H9 (cell line): ENCODE data around the gene PITPNM3. TPM values are rescaled to one million over a fixed set of nuclear protein-coding genes. Genes with fewer than 3 reads are reported as not detected.

Source experiments
- DNase-seq: peaks from one replicate; pipeline ENCODE4 v3.0.0-alpha.2; 2017
- H2AFZ ChIP-seq: one replicate; pipeline ENCODE4 v1.6.1; 2013; ENCODE audit warnings: mild to moderate bottlenecking, low read length, control low read depth, moderate library complexity
- H2AK5ac ChIP-seq: 2 replicates; pipeline ENCODE4 v1.6.1; 2013; ENCODE audit warnings: low read length, control low read depth, mixed read lengths; ENCODE audit not compliant: insufficient read length
- H2BK120ac ChIP-seq: one replicate; pipeline ENCODE4 v1.6.1; 2013; ENCODE audit warnings: low read depth, mild to moderate bottlenecking, low read length, control low read depth, inconsistent platforms; ENCODE audit not compliant: poor library complexity, severe bottlenecking
- H2BK12ac ChIP-seq: 2 replicates; pipeline ENCODE4 v1.6.1; 2013; ENCODE audit warnings: low read length, control low read depth, mixed read lengths, low read depth; ENCODE audit not compliant: insufficient read length
- H2BK15ac ChIP-seq: 2 replicates; pipeline ENCODE4 v1.6.1; 2013; ENCODE audit warnings: low read depth, low read length, control low read depth
- H2BK20ac ChIP-seq: one replicate; pipeline ENCODE4 v1.6.1; 2013; ENCODE audit warnings: low read depth, mild to moderate bottlenecking, low read length, control low read depth, inconsistent platforms; ENCODE audit not compliant: poor library complexity, severe bottlenecking
- H2BK5ac ChIP-seq: 2 replicates; pipeline ENCODE4 v1.6.1; 2013; ENCODE audit warnings: low read length, control low read depth, mixed read lengths; ENCODE audit not compliant: insufficient read length
- H3K14ac ChIP-seq: 2 replicates; pipeline ENCODE4 v1.6.1; 2013; ENCODE audit warnings: low read length, control low read depth; ENCODE audit not compliant: insufficient read depth
- H3K18ac ChIP-seq: 2 replicates; pipeline ENCODE4 v1.6.1; 2013; ENCODE audit warnings: low read depth, mild to moderate bottlenecking, mixed read lengths, low read length, control low read depth; ENCODE audit not compliant: insufficient read length
- H3K23ac ChIP-seq: 2 replicates; pipeline ENCODE4 v1.6.1; 2013; ENCODE audit warnings: low read length, control low read depth, mixed read lengths, low read depth; ENCODE audit not compliant: insufficient read length
- H3K23me2 ChIP-seq: 2 replicates; pipeline ENCODE4 v1.6.1; 2013; ENCODE audit warnings: low read depth, mild to moderate bottlenecking, mixed read lengths, low read length, control low read depth; ENCODE audit not compliant: insufficient read length, poor library complexity, severe bottlenecking
- H3K27ac ChIP-seq: 2 replicates; pipeline ENCODE4 v1.5.1; 2013; ENCODE audit warnings: low read length, control low read depth, mixed read lengths, low read depth; ENCODE audit not compliant: insufficient read length
- H3K27me3 ChIP-seq: 2 replicates; pipeline ENCODE4 v1.6.1; 2013; ENCODE audit warnings: low read length, control low read depth, inconsistent platforms; ENCODE audit not compliant: insufficient read depth
- H3K4ac ChIP-seq: 2 replicates; pipeline ENCODE4 v1.6.1; 2013; ENCODE audit warnings: low read depth, mild to moderate bottlenecking, control low read depth, inconsistent platforms, low read length, moderate library complexity
- H3K4me1 ChIP-seq: 2 replicates; pipeline ENCODE4 v1.6.1; 2013; ENCODE audit warnings: low read length, control low read depth, inconsistent platforms; ENCODE audit not compliant: insufficient read depth
- H3K4me2 ChIP-seq: 2 replicates; pipeline ENCODE4 v1.6.1; 2013; ENCODE audit warnings: low read length, control low read depth, mixed read lengths; ENCODE audit not compliant: insufficient read length, insufficient read depth
- H3K56ac ChIP-seq: 2 replicates; pipeline ENCODE4 v1.6.1; 2013; ENCODE audit warnings: low read depth, mild to moderate bottlenecking, mixed read lengths, low read length, control low read depth; ENCODE audit not compliant: insufficient read length
- H3K79me1 ChIP-seq: 2 replicates; pipeline ENCODE4 v1.6.1; 2013; ENCODE audit warnings: low read depth, mild to moderate bottlenecking, moderate library complexity, low read length, control low read depth, inconsistent platforms; ENCODE audit not compliant: insufficient read depth, poor library complexity, severe bottlenecking
- H3K79me2 ChIP-seq: 2 replicates; pipeline ENCODE4 v1.6.1; 2013; ENCODE audit warnings: low read length, control low read depth, inconsistent platforms; ENCODE audit not compliant: insufficient read depth
- H3K9ac ChIP-seq: 2 replicates; pipeline ENCODE4 v1.6.1; 2013; ENCODE audit warnings: low read length, control low read depth, mixed read lengths; ENCODE audit not compliant: insufficient read length; ENCODE audit errors: extremely low read depth
- H3K9me3 ChIP-seq: one replicate; pipeline ENCODE4 v1.6.1; 2013; ENCODE audit warnings: low read depth, low read length, inconsistent platforms; ENCODE audit not compliant: control insufficient read depth
- H3T11ph ChIP-seq: one replicate; pipeline ENCODE4 v1.6.1; 2013; ENCODE audit warnings: mild to moderate bottlenecking, low read length, control low read depth, inconsistent platforms
- H4K20me1 ChIP-seq: one replicate; pipeline ENCODE4 v1.6.1; 2013; ENCODE audit not compliant: control insufficient read depth, insufficient read length, insufficient read depth
- H4K5ac ChIP-seq: 2 replicates; pipeline ENCODE4 v1.6.1; 2013; ENCODE audit warnings: low read depth, mild to moderate bottlenecking, mixed read lengths, low read length, control low read depth; ENCODE audit not compliant: insufficient read length
- H4K8ac ChIP-seq: replicated peaks from 2 replicates; pipeline ENCODE4 v1.6.1; 2013; ENCODE audit warnings: low read length, control low read depth, mixed read lengths, low read depth; ENCODE audit not compliant: insufficient read length
- H4K91ac ChIP-seq: 2 replicates; pipeline ENCODE4 v1.6.1; 2013; ENCODE audit warnings: low read depth, mild to moderate bottlenecking, moderate library complexity, mixed read lengths, low read length, control low read depth; ENCODE audit not compliant: insufficient read length
- H3K27ac Mint-ChIP-seq, 3 experiments: 2 replicates in 2 of 3; 3 replicates in 1 of 3; pipeline ENCODE4 v1.8.0; 2020 to 2021; ENCODE audit warnings: mixed read lengths in 3 of 3, mild to moderate bottlenecking in 1 of 3, moderate library complexity in 1 of 3
- H3K27me3 Mint-ChIP-seq: 2 replicates; pipeline ENCODE4 v1.8.0; 2021; ENCODE audit warnings: low read depth, mild to moderate bottlenecking, moderate library complexity, mixed read lengths
- H3K36me3 Mint-ChIP-seq, 3 experiments: 2 replicates in 2 of 3; 3 replicates in 1 of 3; pipeline ENCODE4 v1.8.0; 2020 to 2021; ENCODE audit warnings: low read depth in 3 of 3, mixed read lengths in 3 of 3; ENCODE audit not compliant: insufficient read depth in 1 of 3
- H3K4me1 Mint-ChIP-seq, 2 experiments: 2 replicates each; pipeline ENCODE4 v1.8.0; 2020; ENCODE audit warnings: mixed read lengths in 2 of 2
- H3K4me3 Mint-ChIP-seq, 2 experiments: 2 replicates in 1 of 2; 3 replicates in 1 of 2; pipeline ENCODE4 v1.8.0; 2020 to 2021; ENCODE audit warnings: mild to moderate bottlenecking in 2 of 2, mixed read lengths in 2 of 2, moderate library complexity in 1 of 2
- H3K9me3 Mint-ChIP-seq, 2 experiments: 2 replicates in 1 of 2; 3 replicates in 1 of 2; pipeline ENCODE4 v1.8.0; 2020; ENCODE audit warnings: mild to moderate bottlenecking in 2 of 2, mixed read lengths in 2 of 2, moderate library complexity in 1 of 2
- WGBS: extraction: QIAGEN DNeasy Blood & Tissue Kit; methylation state at CpG from one replicate; pipeline ENCODE4 v1.1.7; 2013; ENCODE audit warnings: missing lambda C conversion rate, low lambda C conversion rate, mixed read lengths; ENCODE audit not compliant: insufficient read length; ENCODE audit errors: extremely low coverage; 5-methylcytosine and 5-hydroxymethylcytosine counted together
- total RNA-seq: library from RNA; stranded (reverse); gene quantifications from 2 replicates; pipeline ENCODE4 v1.2.1, GENCODE V29; 2021
- TF ChIP-seq, protein P1 (sequence below): fragments of 200-600 bp; sonication (generic); conservative IDR thresholded peaks from 3 replicates; pipeline ENCODE4 v1.8.0; 2021; ENCODE audit warnings: antibody characterized with exemption, mild to moderate bottlenecking

Gene PITPNM3
- total RNA-seq, 1 experiment from 2014 or later, result 3.4 TPM

DNA sequence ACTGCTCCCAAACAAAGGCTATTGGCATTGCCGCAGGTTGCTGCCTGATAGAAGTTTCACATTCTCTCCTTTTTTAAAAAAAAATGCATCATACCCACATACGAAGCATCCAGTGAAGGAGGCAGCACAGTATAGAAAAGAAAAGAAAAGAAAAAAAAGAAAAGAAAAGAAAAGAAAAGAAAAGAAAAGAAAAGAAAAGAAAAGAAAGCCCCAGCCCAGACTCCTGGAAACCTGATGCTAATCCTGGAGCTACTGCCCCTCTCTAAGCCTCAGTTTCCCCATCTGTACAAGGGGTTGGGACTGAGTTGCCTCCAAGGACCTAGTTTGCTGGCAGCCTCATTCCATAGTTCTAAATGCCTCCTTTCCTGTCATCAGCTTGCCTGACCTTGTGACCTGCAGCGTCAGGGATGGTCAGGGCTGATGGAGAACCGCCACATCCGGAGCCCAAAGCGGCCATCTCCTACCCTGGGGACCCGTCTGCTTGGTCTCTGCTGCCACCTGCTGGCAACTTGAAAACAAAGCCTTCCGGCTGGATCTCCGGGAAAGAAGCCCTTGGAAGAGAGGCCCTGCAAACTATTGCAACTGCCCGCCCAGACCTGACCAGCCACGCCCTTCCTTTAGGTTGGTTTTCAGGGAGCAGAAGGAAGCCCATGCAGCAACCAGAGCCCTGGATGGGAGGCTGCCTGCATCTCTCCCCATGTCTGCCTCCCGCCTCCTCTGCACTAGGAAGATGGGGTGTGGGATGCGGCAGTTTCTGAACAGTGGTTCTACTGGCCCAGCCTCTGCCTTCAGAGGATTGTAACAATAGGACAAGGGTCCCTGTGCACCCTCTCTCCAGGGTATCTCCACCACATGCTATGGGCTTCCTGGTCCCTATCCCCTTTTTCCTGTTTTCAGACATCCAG, 134.4 kb downstream of the PITPNM3 start:
- WGBS, result no CpG with 5 or more reads among the region's 13 CpGs
- H4K20me1 ChIP-seq, result no peaks in the 10 kb centered on the region
- no peaks in the 10 kb centered on the region for H3K4me1 ChIP-seq
- H2BK12ac ChIP-seq, result no peak overlapping the region
- H2AK5ac ChIP-seq, result no peak overlapping the region
- no peak overlapping the region for H4K8ac ChIP-seq
- no peak overlapping the region for H3K4ac ChIP-seq
- H3K18ac ChIP-seq, result no peak overlapping the region
- Mint-ChIP-seq H3K4me1 (peaks cover 16 to 21% of the 10 kb centered on the region in 2 experiments), H3K27me3 (peaks cover 1% of the 10 kb centered on the region), H3K4me3 (no peak overlapping the region), H3K27ac (0 out of 7 replicates have a peak overlapping the region, but pooled peaks of 1 of the 3 experiments have one; percentile 18), H3K36me3 (no peaks in the 10 kb centered on the region), H3K9me3 (no peaks in the 10 kb centered on the region)
- H2AFZ ChIP-seq, result no peak overlapping the region
- no peak overlapping the region for H3T11ph ChIP-seq
- no peaks in the 10 kb centered on the region for H3K9me3 ChIP-seq
- H2BK15ac ChIP-seq, result no peak overlapping the region
- TF ChIP-seq, protein P1, sequence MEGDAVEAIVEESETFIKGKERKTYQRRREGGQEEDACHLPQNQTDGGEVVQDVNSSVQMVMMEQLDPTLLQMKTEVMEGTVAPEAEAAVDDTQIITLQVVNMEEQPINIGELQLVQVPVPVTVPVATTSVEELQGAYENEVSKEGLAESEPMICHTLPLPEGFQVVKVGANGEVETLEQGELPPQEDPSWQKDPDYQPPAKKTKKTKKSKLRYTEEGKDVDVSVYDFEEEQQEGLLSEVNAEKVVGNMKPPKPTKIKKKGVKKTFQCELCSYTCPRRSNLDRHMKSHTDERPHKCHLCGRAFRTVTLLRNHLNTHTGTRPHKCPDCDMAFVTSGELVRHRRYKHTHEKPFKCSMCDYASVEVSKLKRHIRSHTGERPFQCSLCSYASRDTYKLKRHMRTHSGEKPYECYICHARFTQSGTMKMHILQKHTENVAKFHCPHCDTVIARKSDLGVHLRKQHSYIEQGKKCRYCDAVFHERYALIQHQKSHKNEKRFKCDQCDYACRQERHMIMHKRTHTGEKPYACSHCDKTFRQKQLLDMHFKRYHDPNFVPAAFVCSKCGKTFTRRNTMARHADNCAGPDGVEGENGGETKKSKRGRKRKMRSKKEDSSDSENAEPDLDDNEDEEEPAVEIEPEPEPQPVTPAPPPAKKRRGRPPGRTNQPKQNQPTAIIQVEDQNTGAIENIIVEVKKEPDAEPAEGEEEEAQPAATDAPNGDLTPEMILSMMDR, result peak; percentile 92
- no peaks in the 10 kb centered on the region for H3K27me3 ChIP-seq
- H2BK120ac ChIP-seq, result no peak overlapping the region
- peak; percentile 95 for DNase-seq
- no peaks in the 10 kb centered on the region for H3K23me2 ChIP-seq
- H3K27ac ChIP-seq, result no peak overlapping the region
- H3K9ac ChIP-seq, result no peak overlapping the region
- no peaks in the 10 kb centered on the region for H3K79me2 ChIP-seq
- H3K56ac ChIP-seq, result no peak overlapping the region
- no peak overlapping the region for H3K4me2 ChIP-seq
- H3K14ac ChIP-seq, result no peak overlapping the region
- H2BK5ac ChIP-seq, result no peak overlapping the region
- no peaks in the 10 kb centered on the region for H3K79me1 ChIP-seq
- H4K91ac ChIP-seq, result no peak overlapping the region
- H2BK20ac ChIP-seq, result no peak overlapping the region
- no peak overlapping the region for H3K23ac ChIP-seq
- H4K5ac ChIP-seq, result no peak overlapping the region
